ENCODE measurements around the gene MEST. TPM values are rescaled to one million over a fixed set of nuclear protein-coding genes. Genes with fewer than 3 reads are reported as not detected.
"Not testable (repeated sequence)": the region's sequence is repeated elsewhere in the genome, so short reads cannot be mapped to it uniquely, and the experiment has no call there.

The MEST gene
- polyA plus RNA-seq, 1 of the 3 experiments (the other 2 are of a cell fraction), result 36.7 TPM

DNA sequence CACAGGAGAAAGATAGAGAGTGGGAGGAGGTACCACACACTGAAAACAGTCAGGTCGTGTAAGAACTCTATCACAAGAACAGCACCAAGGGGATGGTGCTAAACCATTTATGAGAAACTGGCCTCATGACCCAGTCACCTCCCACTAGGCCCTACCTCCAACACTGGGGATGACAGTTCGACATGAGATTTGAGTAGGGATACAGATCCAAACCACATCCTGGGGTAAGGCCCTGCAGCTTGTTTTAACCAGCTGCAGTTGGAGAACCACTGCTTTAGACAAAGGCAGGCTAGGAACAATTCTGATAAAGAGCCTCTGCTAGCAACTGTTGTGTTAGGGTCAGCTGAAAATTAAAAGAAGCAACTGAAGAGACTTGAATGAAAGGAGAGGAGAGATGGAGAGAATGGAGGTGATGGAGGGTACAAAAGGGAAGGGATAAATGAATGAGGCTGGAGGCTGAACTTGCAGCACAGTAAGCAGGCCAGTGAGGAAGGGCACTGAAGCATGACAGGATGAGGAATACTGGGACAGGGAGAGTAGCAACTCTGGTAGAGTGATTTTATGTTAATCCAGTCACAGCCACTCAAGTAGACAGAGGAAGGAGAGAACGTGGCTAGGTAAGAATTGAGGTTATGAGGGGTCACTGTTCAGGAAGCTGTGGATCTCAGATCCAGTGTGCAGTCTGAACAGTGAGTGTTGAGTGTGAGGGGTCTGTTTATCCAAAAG, 23.6 kb downstream of the MEST start:
- no peaks in the 10 kb centered on the region for H4K20me1 ChIP-seq (ENCODE audit: insufficient read depth)
- no peaks in the 10 kb centered on the region for H3K4me1 ChIP-seq (ENCODE audit: control insufficient read depth in 1 of 2, insufficient read depth in 2 of 2, low read depth in 1 of 2, low read length in 1 of 2)
- no peak overlapping the region for H3K9ac ChIP-seq
- H2AFZ ChIP-seq (ENCODE audit: low read depth), result no peak overlapping the region
- no peaks in the 10 kb centered on the region for H3K9me3 ChIP-seq
- H3K36me3 ChIP-seq (replicated peaks in 1 of 2; ENCODE audit: control insufficient read depth in 1 of 2, insufficient read depth in 2 of 2, low read length in 1 of 2), result peaks cover 27 to 33% of the 10 kb centered on the region in 2 experiments
- no peaks in the 10 kb centered on the region for H3F3A ChIP-seq (replicated peaks; ENCODE audit: insufficient read depth)
- no peaks in the 10 kb centered on the region for H3K27me3 ChIP-seq (ENCODE audit: insufficient read depth)
- POLR2A ChIA-PET, result no interaction called here
- H3K9me2 ChIP-seq, result no peaks in the 10 kb centered on the region
- WGBS (ENCODE audit: low lambda C conversion rate), result 63% methylated on average over 3 of the region's 3 CpGs
- no peak overlapping the region for H3K27ac ChIP-seq (ENCODE audit: low read depth in 2 of 2, low read length in 1 of 2)
- H3K79me2 ChIP-seq (ENCODE audit: insufficient read depth), result no peaks in the 10 kb centered on the region
- no peak overlapping the region for H3K4me2 ChIP-seq
- CTCF ChIA-PET, result no interaction called here
- TF ChIP-seq REST (IDR thresholded peaks at IDR 0.05; ENCODE audit: low read depth, low read length) (no peak), ELF1 (IDR thresholded peaks at IDR 0.05) (no peak), EZH2phosphoT487 (IDR thresholded peaks at IDR 0.05; ENCODE audit: borderline replicate concordance, low read depth) (no peak), RFX5 (IDR thresholded peaks at IDR 0.05; ENCODE audit: low read length) (no peak), RCOR1 (IDR thresholded peaks at IDR 0.05; ENCODE audit: low read length) (no peak), FOXM1 (IDR thresholded peaks at IDR 0.05; ENCODE audit: low read depth) (no peak), FOXJ3 (CRISPR knock-in tag; IDR thresholded peaks at IDR 0.05) (no peak), TEAD4 (IDR thresholded peaks at IDR 0.05; ENCODE audit: borderline replicate concordance, insufficient read depth) (no peak), TAF1 (IDR thresholded peaks at IDR 0.05; ENCODE audit: borderline replicate concordance, low read depth, low read length) (no peak), IRF3 (IDR thresholded peaks at IDR 0.05; ENCODE audit: low read depth, low read length) (no peak)
- no peak for DNase-seq
- H3K4me3 ChIP-seq (ENCODE audit: low read depth in 2 of 2, low read length in 1 of 2), result no peak overlapping the region

DNA sequence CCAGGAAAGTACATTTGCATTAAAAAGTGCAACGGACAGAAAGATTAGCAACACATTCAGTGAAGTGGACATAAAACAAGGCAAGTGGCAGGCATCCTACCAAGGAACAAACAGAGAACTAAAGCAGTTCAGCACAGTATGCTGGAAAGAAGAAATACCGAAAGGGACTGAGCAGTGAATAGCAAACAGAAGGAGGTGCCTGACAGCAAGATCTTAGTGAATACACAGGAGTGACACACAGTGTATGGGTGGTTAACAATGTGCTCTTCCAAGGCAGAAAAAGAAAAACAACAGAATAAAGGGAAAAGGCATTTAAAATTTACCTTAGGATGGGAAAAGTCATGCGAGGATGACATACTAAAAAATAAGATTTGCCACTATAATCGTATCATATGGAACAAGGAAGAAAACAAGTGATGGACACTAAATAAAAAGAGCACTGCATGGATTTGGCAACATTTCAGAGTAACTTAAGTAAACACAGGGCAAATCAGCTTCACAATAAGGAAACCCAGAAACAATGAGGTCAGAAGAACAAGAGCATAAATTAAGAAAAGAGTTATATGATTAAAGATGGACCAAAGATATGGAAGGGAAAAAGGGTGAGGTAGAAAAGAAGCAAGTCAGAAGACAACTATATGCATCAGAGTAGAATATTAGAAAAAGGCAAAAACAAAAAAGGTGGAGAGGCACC, 29.5 kb downstream of the MEST start:
- CTCF ChIA-PET, result interaction anchor here (0.6 kb wide), 1 partner anchor 237 kb away, joined by 3 read pairs; no protein-coding TSS in a partner anchor

DNA sequence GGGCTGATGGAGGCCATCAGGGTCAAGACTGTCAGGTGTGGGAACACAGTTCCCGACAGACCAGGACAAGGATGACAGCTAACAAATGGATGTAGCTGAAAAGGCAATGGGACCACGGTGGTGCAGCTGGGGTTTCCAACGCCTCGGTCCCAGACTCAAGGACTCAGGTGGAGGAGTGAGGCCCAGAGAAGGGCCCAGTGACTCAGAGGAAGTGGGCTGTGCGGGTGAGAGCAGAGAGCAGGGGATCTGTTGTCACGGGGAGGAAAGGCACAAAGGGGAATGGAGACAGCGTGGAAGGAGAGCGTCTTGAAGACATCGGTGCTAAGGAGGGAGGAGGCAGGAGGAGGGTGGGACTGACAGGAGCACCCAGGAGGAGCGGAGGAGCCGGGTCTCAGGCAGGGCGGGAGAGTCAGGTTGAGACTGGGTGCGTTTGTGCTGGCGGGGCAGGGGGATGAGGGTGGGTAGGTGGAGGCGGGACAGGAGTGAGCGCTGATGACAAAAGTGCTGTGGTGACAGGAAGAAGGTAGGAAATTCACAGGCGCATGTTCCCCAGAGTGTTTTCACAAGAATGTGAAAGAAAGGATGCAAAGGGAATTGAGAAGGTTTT, 31.7 kb downstream of the MEST start:
- peaks cover 14 to 18% of the 10 kb centered on the region in 2 experiments for H3K36me3 ChIP-seq (replicated peaks in 1 of 2; ENCODE audit: control insufficient read depth in 1 of 2, insufficient read depth in 2 of 2, low read length in 1 of 2)
- H4K20me1 ChIP-seq (ENCODE audit: insufficient read depth); H3K4me1 ChIP-seq (ENCODE audit: control insufficient read depth in 1 of 2, insufficient read depth in 2 of 2, low read depth in 1 of 2, low read length in 1 of 2); H3F3A ChIP-seq (replicated peaks; ENCODE audit: insufficient read depth); H3K9ac ChIP-seq; H2AFZ ChIP-seq (ENCODE audit: low read depth); H3K27me3 ChIP-seq (ENCODE audit: insufficient read depth); H3K79me2 ChIP-seq (ENCODE audit: insufficient read depth); H3K9me2 ChIP-seq; CTCF ChIA-PET; H3K4me2 ChIP-seq; DNase-seq; H3K4me3 ChIP-seq (ENCODE audit: low read depth in 2 of 2, low read length in 1 of 2); H3K27ac ChIP-seq (ENCODE audit: low read depth in 2 of 2, low read length in 1 of 2); POLR2A ChIA-PET; H3K9me3 ChIP-seq: not testable (repeated sequence)
- 96% methylated on average over 17 of the region's 17 CpGs for WGBS (ENCODE audit: low lambda C conversion rate)

More for the DNA sequence above, 29.5 kb downstream of the MEST start:
- no peaks in the 10 kb centered on the region for H3K79me2 ChIP-seq (ENCODE audit: insufficient read depth)
- H3K27ac ChIP-seq (ENCODE audit: low read depth in 2 of 2, low read length in 1 of 2), result no peak overlapping the region
- no peak overlapping the region for H3K4me3 ChIP-seq (ENCODE audit: low read depth in 2 of 2, low read length in 1 of 2)
- H3K4me2 ChIP-seq, result no peak overlapping the region
- no peak overlapping the region for H3K9ac ChIP-seq
- no peak for DNase-seq
- WGBS (ENCODE audit: low lambda C conversion rate), result 99% methylated on average over 4 of the region's 4 CpGs
- no peaks in the 10 kb centered on the region for H4K20me1 ChIP-seq (ENCODE audit: insufficient read depth)
- no peak overlapping the region for H2AFZ ChIP-seq (ENCODE audit: low read depth)
- no peaks in the 10 kb centered on the region for H3K4me1 ChIP-seq (ENCODE audit: control insufficient read depth in 1 of 2, insufficient read depth in 2 of 2, low read depth in 1 of 2, low read length in 1 of 2)
- POLR2A ChIA-PET, result no interaction called here
- TF ChIP-seq RCOR1 (IDR thresholded peaks at IDR 0.05; ENCODE audit: low read length) (no peak), TEAD4 (IDR thresholded peaks at IDR 0.05; ENCODE audit: borderline replicate concordance, insufficient read depth) (no peak), MXI1 (IDR thresholded peaks at IDR 0.05; ENCODE audit: low read depth, low read length) (no peak), RFX5 (IDR thresholded peaks at IDR 0.05; ENCODE audit: low read length) (no peak), MEF2A (IDR thresholded peaks at IDR 0.05; ENCODE audit: borderline replicate concordance, low read depth) (no peak), GABPA (IDR thresholded peaks at IDR 0.05; ENCODE audit: low read depth) (no peak)
- TF ChIP-seq, protein P1, sequence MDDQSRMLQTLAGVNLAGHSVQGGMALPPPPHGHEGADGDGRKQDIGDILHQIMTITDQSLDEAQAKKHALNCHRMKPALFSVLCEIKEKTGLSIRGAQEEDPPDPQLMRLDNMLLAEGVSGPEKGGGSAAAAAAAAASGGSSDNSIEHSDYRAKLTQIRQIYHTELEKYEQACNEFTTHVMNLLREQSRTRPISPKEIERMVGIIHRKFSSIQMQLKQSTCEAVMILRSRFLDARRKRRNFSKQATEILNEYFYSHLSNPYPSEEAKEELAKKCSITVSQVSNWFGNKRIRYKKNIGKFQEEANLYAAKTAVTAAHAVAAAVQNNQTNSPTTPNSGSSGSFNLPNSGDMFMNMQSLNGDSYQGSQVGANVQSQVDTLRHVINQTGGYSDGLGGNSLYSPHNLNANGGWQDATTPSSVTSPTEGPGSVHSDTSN (IDR thresholded peaks at IDR 0.05), result no peak
- no peaks in the 10 kb centered on the region for H3K9me2 ChIP-seq
- H3F3A ChIP-seq (replicated peaks; ENCODE audit: insufficient read depth), result no peaks in the 10 kb centered on the region
- H3K36me3 ChIP-seq (replicated peaks in 1 of 2; ENCODE audit: control insufficient read depth in 1 of 2, insufficient read depth in 2 of 2, low read length in 1 of 2), result peaks cover 23% of the 10 kb centered on the region in 2 experiments
- H3K27me3 ChIP-seq (ENCODE audit: insufficient read depth), result no peaks in the 10 kb centered on the region
- H3K9me3 ChIP-seq, result no peaks in the 10 kb centered on the region

All from SK-N-SH (cell line).